Activated naive CD4-positive, alpha-beta T cell treated with anti-CD3 and anti-CD28 coated beads, Interleukin-2, amount 50 U/mL, for 24 hours (primary cell): ENCODE data around the gene GPR150.
"Not testable (repeated sequence)": the region's sequence is repeated elsewhere in the genome, so short reads cannot be mapped to it uniquely, and the experiment has no call there.

ENCODE experiments used
- H3K27ac Mint-ChIP-seq: one replicate; pipeline ENCODE4 v1.8.0; 2021; ENCODE audit warnings: mild to moderate bottlenecking, mixed read lengths
- H3K27me3 Mint-ChIP-seq: one replicate; pipeline ENCODE4 v1.8.0; 2021; ENCODE audit warnings: mixed read lengths
- H3K36me3 Mint-ChIP-seq: one replicate; pipeline ENCODE4 v1.8.0; 2021; ENCODE audit warnings: mixed read lengths
- H3K4me1 Mint-ChIP-seq: one replicate; pipeline ENCODE4 v1.8.0; 2021; ENCODE audit warnings: mixed read lengths
- H3K4me3 Mint-ChIP-seq: one replicate; pipeline ENCODE4 v1.8.0; 2021; ENCODE audit warnings: mild to moderate bottlenecking, mixed read lengths
- H3K9me3 Mint-ChIP-seq: one replicate; pipeline ENCODE4 v1.8.0; 2021; ENCODE audit warnings: mixed read lengths

Gene GPR150

GRCh38 chr5:95617057-95617456 is 2.8 kb upstream of the GPR150 start:
- no peaks in the 10 kb centered on the region for H3K27me3 Mint-ChIP-seq
- no peak overlapping the region for H3K4me3 Mint-ChIP-seq
- peaks cover 10% of the 10 kb centered on the region for H3K36me3 Mint-ChIP-seq
- H3K27ac Mint-ChIP-seq, result no peak overlapping the region
- H3K4me1 Mint-ChIP-seq, result peaks cover 53% of the 10 kb centered on the region
- H3K9me3 Mint-ChIP-seq, result peaks cover 7% of the 10 kb centered on the region

DNA sequence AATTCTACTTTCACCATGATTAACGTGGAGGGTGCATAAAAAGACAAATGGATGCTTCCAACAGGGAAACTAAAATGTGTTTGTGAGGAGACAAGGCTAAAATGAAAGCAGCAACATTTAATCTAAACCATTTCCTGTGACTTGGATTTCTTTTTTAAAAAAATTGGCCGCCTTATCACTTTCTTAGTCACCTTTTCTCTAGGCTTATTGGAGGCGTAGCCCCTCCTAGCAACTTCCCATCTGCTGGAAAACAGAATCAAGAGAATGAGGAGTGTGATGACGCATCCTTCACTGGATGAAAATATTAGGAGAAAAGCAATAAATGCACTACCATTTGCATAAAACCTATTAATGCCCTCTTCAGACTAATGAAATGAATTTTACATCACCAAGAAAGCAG is 791 bp upstream of the GPR150 start:
- Mint-ChIP-seq H3K36me3 (peaks cover 3% of the 10 kb centered on the region), H3K4me3 (peak overlapping the region; percentile 94), H3K27ac (peak overlapping the region; percentile 90), H3K4me1 (peaks cover 68% of the 10 kb centered on the region), H3K9me3 (peaks cover under 1% of the 10 kb centered on the region), H3K27me3 (no peaks in the 10 kb centered on the region)

DNA sequence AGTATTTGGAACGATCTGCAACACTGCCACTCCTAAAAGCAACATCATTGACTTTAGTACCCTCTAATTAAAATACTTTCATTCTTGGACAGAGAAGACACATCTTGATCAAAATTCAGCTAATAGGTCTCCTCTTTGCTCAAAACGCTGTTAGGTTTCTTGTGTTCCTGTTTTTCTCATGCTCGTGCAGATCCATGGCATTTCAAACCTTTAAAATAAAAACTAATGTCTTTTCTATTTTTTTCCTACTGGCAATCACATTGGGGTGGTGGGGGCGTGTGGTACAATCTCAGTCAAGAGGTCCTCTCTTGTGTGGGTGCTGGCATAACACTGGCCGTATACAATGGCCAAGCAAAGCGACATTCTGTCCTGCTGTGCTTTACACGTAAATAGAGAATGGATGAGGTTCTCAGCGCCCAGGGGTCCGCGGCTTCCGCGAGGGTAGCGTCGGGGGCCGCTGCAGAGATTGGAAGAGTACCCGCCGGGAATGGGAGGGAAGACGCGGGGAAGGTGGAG is 315 bp upstream of the GPR150 start:
- Mint-ChIP-seq H3K9me3 (no peaks in the 10 kb centered on the region), H3K36me3 (peaks cover 3% of the 10 kb centered on the region), H3K27me3 (no peaks in the 10 kb centered on the region), H3K27ac (peak overlapping the region; percentile 90), H3K4me1 (peaks cover 70% of the 10 kb centered on the region), H3K4me3 (peak overlapping the region; percentile 94)

DNA sequence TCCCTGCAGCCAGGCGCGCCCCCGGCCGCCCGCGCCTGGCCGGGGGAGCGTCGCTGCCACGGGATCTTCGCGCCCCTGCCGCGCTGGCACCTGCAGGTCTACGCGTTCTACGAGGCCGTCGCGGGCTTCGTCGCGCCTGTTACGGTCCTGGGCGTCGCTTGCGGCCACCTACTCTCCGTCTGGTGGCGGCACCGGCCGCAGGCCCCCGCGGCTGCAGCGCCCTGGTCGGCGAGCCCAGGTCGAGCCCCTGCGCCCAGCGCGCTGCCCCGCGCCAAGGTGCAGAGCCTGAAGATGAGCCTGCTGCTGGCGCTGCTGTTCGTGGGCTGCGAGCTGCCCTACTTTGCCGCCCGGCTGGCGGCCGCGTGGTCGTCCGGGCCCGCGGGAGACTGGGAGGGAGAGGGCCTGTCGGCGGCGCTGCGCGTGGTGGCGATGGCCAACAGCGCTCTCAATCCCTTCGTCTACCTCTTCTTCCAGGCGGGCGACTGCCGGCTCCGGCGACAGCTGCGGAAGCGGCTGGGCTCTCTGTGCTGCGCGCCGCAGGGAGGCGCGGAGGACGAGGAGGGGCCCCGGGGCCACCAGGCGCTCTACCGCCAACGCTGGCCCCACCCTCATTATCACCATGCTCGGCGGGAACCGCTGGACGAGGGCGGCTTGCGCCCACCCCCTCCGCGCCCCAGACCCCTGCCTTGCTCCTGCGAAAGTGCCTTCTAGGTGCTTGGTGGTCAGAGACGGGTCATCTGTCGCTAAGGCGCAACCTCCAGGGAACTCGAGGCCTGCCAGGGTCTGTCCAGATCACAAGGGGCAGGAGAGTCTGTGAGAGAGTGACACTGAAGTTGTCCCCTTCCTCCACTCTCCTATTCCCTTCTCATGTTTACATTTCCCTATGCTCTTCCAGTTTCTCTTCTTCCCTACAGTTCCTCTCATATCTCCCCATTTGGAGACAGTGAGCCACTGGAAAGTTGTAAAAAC is 1.3 kb downstream of the GPR150 start:
- Mint-ChIP-seq H3K27ac (peak overlapping the region; percentile 98), H3K27me3 (no peaks in the 10 kb centered on the region), H3K36me3 (no peaks in the 10 kb centered on the region), H3K4me3 (peak overlapping the region; percentile 88), H3K9me3 (no peaks in the 10 kb centered on the region), H3K4me1 (peaks cover 60% of the 10 kb centered on the region)

DNA sequence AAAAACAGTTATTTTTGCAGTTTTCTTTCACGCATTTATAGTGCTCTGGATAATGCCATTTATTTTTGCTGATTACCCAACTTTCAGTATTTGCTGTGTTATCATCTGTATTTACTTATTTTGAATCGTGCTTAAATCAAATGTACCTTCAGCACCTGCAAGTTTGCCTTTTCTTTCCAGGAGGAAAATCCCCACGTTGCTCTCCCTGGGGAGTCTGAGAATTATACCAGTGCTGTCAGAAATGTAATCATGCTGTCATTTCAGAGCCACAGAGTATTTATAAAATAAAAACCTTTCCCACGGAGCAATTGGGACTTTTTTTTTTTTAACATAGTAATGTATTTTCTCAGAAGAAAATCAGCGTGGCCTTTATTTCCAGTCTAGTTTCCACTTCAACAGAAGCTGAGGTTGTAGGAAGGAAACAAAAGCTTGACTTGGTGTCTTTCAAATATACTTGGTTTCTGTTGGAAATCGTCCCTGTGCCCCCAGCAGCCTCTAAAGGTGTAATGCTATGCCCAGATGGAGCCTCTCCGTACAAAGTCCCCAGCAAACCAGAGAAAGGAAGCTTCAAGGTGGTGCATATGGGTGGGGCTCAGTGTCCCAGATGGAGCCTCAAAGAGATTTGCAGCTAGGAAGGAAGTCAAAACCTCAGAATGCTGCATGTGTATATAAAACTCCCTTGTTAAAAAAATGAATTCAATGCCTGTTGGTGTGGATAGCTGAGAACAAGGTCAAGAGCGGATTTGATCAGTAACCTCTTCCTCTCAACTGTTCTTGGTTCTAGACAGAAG is 2.1 kb downstream of the GPR150 start:
- H3K4me3 Mint-ChIP-seq, result peak overlapping the region; percentile 88
- no peaks in the 10 kb centered on the region for H3K36me3 Mint-ChIP-seq
- peaks cover 52% of the 10 kb centered on the region for H3K4me1 Mint-ChIP-seq
- H3K27me3 Mint-ChIP-seq, result no peaks in the 10 kb centered on the region
- H3K9me3 Mint-ChIP-seq, result no peaks in the 10 kb centered on the region
- peak overlapping the region; percentile 98 for H3K27ac Mint-ChIP-seq

DNA sequence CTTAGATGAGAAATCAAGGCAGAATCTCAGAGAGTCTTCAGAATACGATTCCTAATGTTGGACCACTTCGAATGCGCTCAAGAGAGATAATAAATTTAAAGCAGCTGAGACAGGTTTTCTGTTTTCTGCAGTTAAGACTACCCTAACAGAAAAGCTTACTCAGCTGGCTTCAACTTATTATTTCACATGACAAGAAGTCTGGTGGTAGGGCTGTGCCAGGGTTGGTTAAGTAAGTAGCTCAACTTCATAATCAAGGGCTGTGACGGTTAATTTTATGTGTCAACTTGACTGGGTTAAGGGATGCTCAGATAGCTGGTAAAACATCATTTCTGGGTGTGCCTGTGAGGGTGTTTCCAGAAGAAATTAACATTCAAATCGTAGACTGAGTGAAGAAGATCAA is 3.8 kb downstream of the GPR150 start:
- Mint-ChIP-seq H3K4me1 (peaks cover 41% of the 10 kb centered on the region), H3K36me3 (no peaks in the 10 kb centered on the region), H3K27me3 (no peaks in the 10 kb centered on the region), H3K27ac (peak overlapping the region; percentile 9), H3K9me3 (no peaks in the 10 kb centered on the region), H3K4me3 (no peak overlapping the region)

DNA sequence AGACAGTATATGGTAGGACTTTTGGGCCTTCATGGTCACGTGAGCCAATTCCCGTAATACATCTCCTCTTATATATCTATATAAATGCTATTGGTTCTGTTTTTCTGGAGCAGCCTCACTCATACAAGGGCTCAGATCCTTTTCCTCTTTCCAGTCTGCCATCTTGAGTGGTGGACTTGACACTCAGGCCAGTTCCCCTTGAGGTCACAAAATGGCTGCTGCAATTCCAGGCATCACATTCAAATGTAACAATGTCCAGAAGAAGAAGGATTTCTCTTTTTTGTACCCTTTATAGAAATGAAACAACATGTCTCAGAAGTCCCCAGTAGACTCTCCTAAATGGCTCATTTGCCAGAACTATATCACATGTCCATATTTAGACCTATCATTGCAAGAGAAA is 4.5 kb downstream of the GPR150 start:
- H3K4me3 Mint-ChIP-seq, result no peak overlapping the region

GRCh38 chr5:95626701-95627100 is 6.8 kb downstream of the GPR150 start:
- no peaks in the 10 kb centered on the region for H3K36me3 Mint-ChIP-seq
- H3K4me3 Mint-ChIP-seq, result no peak overlapping the region
- H3K4me1 Mint-ChIP-seq, result peaks cover 39% of the 10 kb centered on the region
- H3K9me3 Mint-ChIP-seq, result no peaks in the 10 kb centered on the region
- H3K27ac Mint-ChIP-seq, result no peak overlapping the region
- no peaks in the 10 kb centered on the region for H3K27me3 Mint-ChIP-seq

More for the DNA sequence above, 4.5 kb downstream of the GPR150 start:
- H3K27ac Mint-ChIP-seq, result no peak overlapping the region
- H3K27me3 Mint-ChIP-seq, result no peaks in the 10 kb centered on the region
- H3K36me3 Mint-ChIP-seq, result no peaks in the 10 kb centered on the region
- H3K4me1 Mint-ChIP-seq, result peaks cover 36% of the 10 kb centered on the region
- H3K9me3 Mint-ChIP-seq, result no peaks in the 10 kb centered on the region

DNA sequence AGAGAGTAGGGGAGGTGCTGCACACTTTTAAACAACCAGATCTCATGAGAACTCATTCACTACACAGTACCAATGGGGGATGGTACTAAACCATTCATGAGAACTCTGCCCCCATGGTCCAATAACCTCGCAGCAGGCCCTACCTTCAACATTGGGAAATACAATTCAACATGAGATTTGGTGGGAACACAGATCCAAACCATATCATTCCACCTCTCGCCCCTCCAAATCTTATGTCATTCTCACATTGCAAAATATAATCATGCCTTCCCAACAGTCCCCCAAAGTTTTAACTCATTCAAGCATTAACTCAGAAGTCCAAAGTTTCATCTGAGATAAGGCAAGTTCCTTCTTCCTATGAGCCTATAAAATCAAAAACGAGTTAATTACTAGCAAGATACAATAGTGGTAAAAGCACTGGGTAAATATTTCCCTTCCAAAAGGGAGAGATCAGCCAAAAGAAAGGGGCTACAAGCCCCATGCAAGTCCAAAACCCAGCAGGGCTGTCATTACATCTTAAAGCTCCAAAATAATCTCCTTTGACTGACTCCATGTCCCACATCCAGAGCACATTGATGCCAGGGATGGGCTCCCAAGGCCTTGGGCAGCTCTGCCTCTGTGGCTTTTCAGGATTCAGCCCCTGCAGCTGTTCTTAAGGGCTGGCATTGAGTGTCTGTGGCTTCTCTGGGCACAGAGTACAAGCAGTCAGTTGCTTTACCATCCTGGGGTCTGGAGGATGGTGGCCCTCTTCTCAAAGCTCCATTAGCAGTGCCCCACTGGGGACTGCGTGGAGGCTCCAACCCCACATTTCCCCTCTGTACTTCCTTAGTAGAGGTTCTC is 8.3 kb downstream of the GPR150 start:
- no peaks in the 10 kb centered on the region for H3K27me3 Mint-ChIP-seq
- no peak overlapping the region for H3K4me3 Mint-ChIP-seq
- peaks cover 5% of the 10 kb centered on the region for H3K36me3 Mint-ChIP-seq
- H3K9me3 Mint-ChIP-seq, result peaks cover 8% of the 10 kb centered on the region
- peaks cover 33% of the 10 kb centered on the region for H3K4me1 Mint-ChIP-seq
- no peak overlapping the region for H3K27ac Mint-ChIP-seq

GRCh38 chr5:95628933-95629332 is 9.0 kb downstream of the GPR150 start:
- Mint-ChIP-seq H3K27me3 (no peaks in the 10 kb centered on the region), H3K9me3 (peaks cover 8% of the 10 kb centered on the region), H3K36me3 (peaks cover 5% of the 10 kb centered on the region), H3K4me3 (no peak overlapping the region), H3K27ac (no peak overlapping the region), H3K4me1 (peaks cover 34% of the 10 kb centered on the region)

DNA sequence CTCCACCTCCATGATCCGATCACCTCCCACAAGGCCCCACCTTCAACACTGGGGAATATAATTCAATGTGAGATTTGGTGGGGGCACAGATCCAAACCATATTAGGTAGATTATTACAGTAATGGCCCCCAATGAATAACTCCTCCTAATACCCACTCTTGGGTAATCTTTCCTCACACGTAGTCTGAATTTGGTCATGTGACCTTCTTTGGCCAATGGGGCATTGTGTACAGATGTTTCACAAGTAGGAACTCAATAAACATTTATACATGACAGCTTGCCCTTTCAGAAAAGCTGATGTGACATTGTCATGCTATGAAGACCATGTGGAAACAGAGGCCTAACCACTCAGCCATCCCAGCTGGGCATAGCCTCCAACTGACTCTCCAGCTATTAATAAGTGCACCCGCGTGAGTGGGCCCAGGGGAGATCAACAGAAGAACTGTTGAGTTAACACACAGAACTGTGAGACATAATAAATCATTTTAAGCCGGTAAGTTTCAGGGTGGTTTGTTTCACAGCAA is 10.6 kb downstream of the GPR150 start:
- peak overlapping the region; percentile 70 for H3K27ac Mint-ChIP-seq
- H3K4me3 Mint-ChIP-seq, result no peak overlapping the region

GRCh38 chr5:95631255-95631958 is 11.5 kb downstream of the GPR150 start:
- Mint-ChIP-seq H3K36me3 (peaks cover 5% of the 10 kb centered on the region), H3K9me3 (peaks cover 8% of the 10 kb centered on the region), H3K27ac (peak overlapping the region; percentile 100), H3K4me3 (peak overlapping the region; percentile 63), H3K27me3 (no peaks in the 10 kb centered on the region), H3K4me1 (peaks cover 31% of the 10 kb centered on the region)

More for the DNA sequence above, 10.6 kb downstream of the GPR150 start:
- H3K36me3 Mint-ChIP-seq, result peaks cover 5% of the 10 kb centered on the region
- peaks cover 31% of the 10 kb centered on the region for H3K4me1 Mint-ChIP-seq
- H3K9me3 Mint-ChIP-seq, result peaks cover 8% of the 10 kb centered on the region
- no peaks in the 10 kb centered on the region for H3K27me3 Mint-ChIP-seq

- Mint-ChIP-seq H3K9me3 (peaks cover 8% of the 10 kb centered on the region), H3K27ac (peak overlapping the region; percentile 100), H3K27me3 (peaks cover 2% of the 10 kb centered on the region), H3K4me1 (peaks cover 31% of the 10 kb centered on the region), H3K4me3 (peak overlapping the region; percentile 63), H3K36me3 (peaks cover 5% of the 10 kb centered on the region)
Observed at GRCh38 chr5:95631991-95632675, 12.2 kb downstream of the GPR150 start.

- peak overlapping the region; percentile 70 for H3K27ac Mint-ChIP-seq
- H3K27me3 Mint-ChIP-seq, result not testable (repeated sequence)
Observed at GRCh38 chr5:95632942-95633341, 13.1 kb downstream of the GPR150 start.

More at GRCh38 chr5:95632942-95633341, 13.1 kb downstream of the GPR150 start:
- not testable (repeated sequence) for H3K36me3 Mint-ChIP-seq, H3K9me3 Mint-ChIP-seq, H3K4me3 Mint-ChIP-seq
- H3K4me1 Mint-ChIP-seq, result peaks cover 31% of the 10 kb centered on the region
